Fibroblast of peridontal ligament (primary cell): ENCODE results near the gene KDM1B.
"Not testable (repeated sequence)": the region's sequence is repeated elsewhere in the genome, so short reads cannot be mapped to it uniquely, and the experiment has no call there.

Source experiments
- DNase-seq: peaks from one replicate; pipeline ENCODE4 v3.0.0-alpha.2; 2010; ENCODE audit errors: extremely low read depth

Gene KDM1B

GRCh38 chr6:18228590-18228989 lies 73.4 kb downstream of the KDM1B start:
- DNase-seq, result not testable (repeated sequence)

DNA sequence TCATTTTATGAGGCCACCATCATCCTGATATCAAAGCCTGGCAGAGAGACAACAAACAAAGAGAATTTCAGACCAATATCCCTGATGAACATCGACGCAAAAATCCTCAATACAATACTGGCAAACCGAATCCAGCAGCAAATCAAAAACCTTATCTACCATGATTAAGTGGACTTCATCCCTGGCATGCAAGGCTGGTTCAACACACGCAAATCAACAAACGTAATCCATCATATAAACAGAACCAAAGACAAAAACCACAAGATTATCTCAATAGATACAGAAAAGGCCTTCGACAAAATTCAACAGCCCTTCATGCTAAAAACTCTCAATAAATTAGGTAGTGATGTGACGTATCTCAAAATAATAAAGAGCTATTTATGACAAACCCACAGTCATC lies 76.6 kb downstream of the KDM1B start:
- not testable (repeated sequence) for DNase-seq

GRCh38 chr6:18233770-18234169 lies 78.5 kb downstream of the KDM1B start:
- DNase-seq, result not testable (repeated sequence)

- DNase-seq, result no peak
Observed at GRCh38 chr6:18234564-18234963, 79.3 kb downstream of the KDM1B start.

- DNase-seq, result no peak
Observed at GRCh38 chr6:18235524-18235923, 80.3 kb downstream of the KDM1B start.

- no peak for DNase-seq
Observed at GRCh38 chr6:18237167-18237566, 81.9 kb downstream of the KDM1B start.

DNA sequence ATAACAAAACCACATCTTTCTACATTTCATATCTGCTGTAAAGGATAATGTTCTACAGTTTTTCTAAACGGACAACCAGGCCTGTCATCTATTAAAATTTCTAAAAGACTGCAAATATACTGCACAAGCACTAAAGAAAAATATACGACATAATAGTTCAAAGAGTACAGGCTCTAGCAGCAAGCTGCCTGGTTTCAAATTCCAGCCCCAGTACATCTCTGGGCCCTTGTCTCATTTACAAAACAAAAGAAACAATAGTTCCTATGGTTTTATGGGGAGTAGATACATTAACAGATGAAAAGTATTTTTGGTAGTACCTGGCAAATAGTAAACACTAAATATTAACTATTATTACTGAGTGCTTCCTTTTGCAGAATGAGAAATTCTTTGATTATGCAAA lies 85.0 kb downstream of the KDM1B start:
- DNase-seq, result no peak

GRCh38 chr6:18241208-18242038 lies 86.2 kb downstream of the KDM1B start:
- no peak for DNase-seq

DNA sequence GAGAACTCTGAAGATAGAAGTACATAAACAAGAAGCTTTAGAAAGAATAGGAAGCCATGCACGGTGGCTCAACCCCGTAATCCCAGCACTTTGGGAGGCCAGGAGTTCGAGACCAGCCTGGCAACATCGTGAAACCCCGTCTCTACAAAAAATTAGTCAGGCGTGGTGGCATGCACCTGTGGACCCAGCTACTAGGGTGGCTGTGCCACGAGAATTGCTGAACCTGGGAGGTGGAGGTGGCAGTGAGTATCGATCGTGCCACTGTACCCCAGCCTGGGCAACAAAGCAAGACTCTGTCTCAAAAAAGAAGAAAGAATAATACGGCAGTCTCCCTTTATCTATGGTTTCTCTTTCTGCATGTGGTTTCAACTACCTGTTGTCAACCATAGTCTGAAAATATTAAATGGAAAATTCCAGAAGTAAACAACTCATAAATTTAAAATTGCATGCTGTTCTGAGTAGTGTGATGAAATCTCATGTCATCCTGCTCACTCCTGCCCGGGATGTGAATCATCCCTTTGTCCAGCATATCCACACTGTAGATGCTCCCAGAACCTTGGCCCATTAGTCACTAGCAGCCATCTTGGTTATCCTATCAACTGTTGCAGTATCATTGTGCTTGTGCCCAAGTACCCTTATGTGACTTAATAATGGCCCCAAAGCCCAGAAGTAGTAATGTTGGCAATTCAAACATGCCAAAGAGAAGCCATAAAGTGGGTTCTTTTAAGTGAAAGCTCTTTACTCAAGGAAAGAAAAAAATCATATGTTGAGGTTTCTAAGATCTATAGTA lies 87.0 kb downstream of the KDM1B start:
- DNase-seq, result peak; percentile 84

DNA sequence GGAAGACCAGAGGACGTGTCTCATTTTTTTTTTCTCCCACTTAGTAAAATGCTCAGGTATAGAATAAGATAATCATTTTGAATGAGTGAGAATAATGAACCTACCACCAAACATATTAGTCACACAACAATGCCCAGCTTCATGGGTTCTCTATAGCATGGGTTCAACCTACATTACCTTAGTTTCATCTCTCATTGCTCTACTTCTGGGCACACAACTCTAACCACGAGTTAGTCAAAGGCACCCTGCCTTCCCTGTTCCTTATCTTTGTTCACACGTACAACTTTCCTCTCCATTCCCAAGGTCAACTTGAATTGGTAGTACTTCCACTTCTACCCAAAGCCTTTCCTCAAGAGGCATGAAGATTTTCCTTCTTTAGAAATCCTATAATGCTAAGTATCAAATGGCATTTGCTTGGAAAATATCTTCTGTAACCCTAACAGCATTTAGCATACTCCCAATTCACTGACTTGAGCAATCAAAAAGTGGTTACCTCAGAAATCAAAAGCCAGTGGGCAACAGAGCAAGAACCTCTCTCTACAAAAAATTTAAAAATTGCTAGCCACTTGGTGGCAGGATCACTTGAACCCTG lies 88.2 kb downstream of the KDM1B start:
- DNase-seq, result no peak

GRCh38 chr6:18244251-18244650 lies 89.0 kb downstream of the KDM1B start:
- DNase-seq, result no peak

DNA sequence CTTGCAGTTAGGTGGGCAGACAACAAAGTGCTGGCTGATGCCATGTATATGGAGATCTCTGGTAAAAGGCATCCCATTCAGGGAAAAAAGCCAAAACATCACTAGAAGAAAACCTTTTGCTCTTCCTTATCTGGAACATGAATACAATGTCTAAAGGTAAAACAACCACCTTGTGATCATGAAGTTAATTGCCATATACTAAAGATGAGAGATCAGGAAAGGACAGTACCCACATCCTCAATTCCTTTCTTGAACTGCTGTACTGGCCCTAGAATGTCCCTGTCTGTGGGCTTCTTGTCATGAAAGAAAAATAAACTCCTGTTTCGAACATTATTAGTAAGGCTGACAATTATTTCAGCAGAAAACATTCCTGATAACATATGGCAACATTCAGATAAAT lies 89.9 kb downstream of the KDM1B start:
- DNase-seq, result no peak

DNA sequence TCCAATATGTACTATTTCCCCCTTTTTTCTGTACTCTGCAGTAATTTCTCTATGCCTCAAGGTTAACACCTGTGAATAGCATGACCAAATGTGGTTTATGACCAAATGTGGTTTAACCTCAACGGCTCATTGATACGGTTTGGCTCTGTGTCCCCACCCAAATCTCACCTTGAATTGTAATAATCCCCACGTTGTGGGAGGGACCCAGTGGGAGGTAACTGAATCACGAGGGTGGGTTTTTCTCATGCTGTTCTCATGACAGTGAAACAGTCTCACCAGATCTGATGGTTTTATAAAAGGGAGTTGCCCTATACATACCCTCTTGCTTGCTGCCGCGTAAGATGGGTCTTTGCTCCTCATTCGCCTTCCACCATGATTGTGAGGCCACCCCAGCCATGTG lies 90.4 kb downstream of the KDM1B start:
- no peak for DNase-seq

- no peak for DNase-seq
Observed at GRCh38 chr6:18246205-18246604, 91.0 kb downstream of the KDM1B start.

GRCh38 chr6:18247002-18247401 lies 91.8 kb downstream of the KDM1B start:
- no peak for DNase-seq

DNA sequence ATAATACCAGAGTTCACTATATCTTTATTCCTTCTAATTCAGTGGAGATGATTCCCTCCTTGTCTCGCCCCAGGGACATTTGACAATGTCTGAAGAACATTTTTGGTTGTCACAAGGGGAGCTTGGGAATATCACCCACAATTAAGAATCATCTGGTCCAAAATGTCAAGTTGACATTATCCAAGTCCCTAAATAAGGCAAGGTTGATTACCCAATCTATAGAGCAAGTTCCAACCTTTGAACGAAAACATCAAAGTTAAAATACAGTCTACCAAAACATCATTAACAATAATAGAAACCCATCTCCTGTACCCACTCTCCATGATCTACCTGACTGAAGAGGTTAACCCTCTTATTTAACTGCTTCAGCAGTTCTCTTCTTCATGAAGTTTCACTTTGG lies 93.5 kb downstream of the KDM1B start:
- no peak for DNase-seq

DNA sequence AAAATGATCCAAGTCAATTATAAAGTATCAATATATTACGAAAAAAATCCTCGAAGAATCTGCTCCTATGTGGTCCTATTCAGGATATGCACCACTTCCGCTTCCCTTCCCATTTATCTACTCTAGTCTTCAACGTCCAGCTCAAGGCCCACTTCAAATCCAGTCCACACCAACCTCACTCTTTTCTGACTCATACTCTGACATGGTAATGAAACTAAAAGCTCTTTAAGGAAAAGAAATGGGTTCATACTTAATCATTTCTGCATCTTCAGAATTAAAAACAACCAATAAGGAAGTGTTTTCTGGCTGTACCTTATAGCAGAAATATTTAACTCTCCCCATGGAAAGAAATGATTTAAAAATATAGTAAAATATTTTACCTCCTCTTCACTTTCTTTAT lies 94.0 kb downstream of the KDM1B start:
- no peak for DNase-seq

GRCh38 chr6:18253635-18254034 lies 98.4 kb downstream of the KDM1B start:
- no peak for DNase-seq

GRCh38 chr6:18254793-18255192 lies 99.6 kb downstream of the KDM1B start:
- no peak for DNase-seq

- DNase-seq, result no peak
Observed at GRCh38 chr6:18259675-18260447, 104.6 kb downstream of the KDM1B start.

DNA sequence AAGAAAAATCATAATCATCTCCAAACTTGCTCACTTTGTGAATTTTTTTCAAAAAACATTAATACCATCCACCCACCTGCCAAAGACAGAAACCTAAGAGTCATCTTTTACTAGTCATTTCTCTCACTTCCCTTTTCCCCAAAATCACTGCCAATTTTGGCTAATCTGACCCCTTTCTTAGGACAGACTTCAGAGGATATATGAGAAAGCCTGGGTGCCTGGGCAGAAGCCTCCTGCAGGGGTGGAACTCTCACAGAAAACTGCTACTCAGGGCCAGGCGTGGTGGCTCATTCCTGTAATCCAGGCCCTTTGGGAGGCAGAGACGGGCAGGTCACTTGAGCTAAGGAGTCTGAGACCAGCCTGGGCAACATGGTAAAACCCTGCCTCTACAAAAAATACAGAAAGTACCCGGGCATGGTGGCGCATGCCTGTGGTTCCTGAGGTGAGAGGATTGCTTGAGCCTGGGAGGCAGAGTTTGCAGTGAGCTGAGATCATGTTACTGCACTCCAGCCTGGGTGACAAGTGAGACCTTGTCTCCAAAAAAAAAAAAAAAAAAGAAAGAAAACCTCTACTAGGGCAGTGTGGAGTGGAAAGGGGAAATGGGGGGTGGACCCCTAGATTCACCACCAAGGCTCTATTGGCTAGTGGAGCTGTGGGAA lies 105.4 kb downstream of the KDM1B start:
- peak; percentile 22 for DNase-seq
